ENCODE data around the gene ZDHHC20.

The ZDHHC20 gene

DNA sequence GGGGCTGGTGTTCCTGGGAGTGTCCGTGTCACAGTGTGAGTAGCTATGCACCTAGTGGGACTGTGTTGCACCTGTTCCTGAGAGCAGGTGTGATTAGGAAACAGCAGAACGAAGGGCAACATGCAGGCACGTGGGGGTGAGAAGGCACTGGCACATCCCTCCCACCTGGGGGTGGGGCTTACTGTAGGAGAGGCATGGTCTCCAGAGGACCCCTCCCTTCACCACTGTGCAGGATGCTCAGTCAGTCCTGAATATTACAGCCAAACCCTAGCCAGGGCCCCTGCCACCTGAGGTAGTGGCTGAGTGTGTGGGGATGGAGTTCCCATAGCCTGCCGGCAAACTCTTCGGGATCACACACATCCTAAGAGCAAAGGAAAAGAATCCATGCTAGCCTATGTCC lies 99.2 kb downstream of the ZDHHC20 start:
- DNase-seq (ENCODE audit: low read depth), result no peak
- H3K4me3 ChIP-seq (ENCODE audit: low read depth, low read length), result no peak overlapping the region
- TF ChIP-seq, protein P1, sequence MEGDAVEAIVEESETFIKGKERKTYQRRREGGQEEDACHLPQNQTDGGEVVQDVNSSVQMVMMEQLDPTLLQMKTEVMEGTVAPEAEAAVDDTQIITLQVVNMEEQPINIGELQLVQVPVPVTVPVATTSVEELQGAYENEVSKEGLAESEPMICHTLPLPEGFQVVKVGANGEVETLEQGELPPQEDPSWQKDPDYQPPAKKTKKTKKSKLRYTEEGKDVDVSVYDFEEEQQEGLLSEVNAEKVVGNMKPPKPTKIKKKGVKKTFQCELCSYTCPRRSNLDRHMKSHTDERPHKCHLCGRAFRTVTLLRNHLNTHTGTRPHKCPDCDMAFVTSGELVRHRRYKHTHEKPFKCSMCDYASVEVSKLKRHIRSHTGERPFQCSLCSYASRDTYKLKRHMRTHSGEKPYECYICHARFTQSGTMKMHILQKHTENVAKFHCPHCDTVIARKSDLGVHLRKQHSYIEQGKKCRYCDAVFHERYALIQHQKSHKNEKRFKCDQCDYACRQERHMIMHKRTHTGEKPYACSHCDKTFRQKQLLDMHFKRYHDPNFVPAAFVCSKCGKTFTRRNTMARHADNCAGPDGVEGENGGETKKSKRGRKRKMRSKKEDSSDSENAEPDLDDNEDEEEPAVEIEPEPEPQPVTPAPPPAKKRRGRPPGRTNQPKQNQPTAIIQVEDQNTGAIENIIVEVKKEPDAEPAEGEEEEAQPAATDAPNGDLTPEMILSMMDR (conservative IDR thresholded peaks at IDR 0.05; ENCODE audit: low read depth, low read length), result no peak

DNA sequence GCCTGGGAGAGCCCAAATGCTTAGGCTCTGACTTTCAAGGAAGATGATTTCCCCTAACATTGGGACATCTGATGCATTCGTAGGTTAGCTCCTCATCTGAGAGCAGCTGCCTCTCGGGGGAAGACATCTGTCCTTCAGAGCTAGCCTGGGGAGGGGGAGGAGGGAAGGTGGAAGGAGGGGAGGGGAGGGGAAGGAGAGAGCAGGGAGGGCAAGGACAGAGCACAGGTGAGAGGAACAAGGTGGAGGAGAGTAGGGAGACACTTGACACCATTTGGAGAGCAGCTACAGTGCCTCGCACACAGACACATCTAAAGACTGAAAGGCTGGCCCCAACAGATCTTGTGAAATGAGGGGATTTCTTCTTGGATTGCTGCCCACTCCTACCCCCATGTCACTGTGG lies 103.8 kb downstream of the ZDHHC20 start:
- no peak for DNase-seq (ENCODE audit: low read depth)
- TF ChIP-seq, protein P1 (conservative IDR thresholded peaks at IDR 0.05; ENCODE audit: low read depth, low read length), result no peak
- H3K4me3 ChIP-seq (ENCODE audit: low read depth, low read length), result no peak overlapping the region

DNA sequence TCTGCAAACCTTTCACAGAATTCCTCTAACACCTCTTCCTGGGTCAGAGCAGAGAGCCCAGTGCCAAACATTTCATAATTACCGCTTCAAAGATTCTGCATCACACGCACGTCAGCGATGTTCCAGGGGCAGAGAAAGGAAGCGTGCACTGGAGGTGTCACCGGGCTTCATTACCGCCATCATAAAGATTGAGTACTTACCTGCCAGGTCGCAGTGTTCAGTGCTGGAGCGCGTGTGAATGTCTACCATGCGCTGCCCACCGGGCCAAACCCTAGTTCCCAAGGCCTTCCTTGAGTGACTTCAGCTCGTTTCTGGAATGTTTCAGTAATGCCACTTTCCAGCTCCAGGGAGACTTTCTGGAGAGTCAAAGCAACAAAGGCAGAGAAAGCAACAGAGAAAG lies 104.4 kb downstream of the ZDHHC20 start:
- TF ChIP-seq, protein P1 (conservative IDR thresholded peaks at IDR 0.05; ENCODE audit: low read depth, low read length), result no peak
- no peak for DNase-seq (ENCODE audit: low read depth)
- no peak overlapping the region for H3K4me3 ChIP-seq (ENCODE audit: low read depth, low read length)

DNA sequence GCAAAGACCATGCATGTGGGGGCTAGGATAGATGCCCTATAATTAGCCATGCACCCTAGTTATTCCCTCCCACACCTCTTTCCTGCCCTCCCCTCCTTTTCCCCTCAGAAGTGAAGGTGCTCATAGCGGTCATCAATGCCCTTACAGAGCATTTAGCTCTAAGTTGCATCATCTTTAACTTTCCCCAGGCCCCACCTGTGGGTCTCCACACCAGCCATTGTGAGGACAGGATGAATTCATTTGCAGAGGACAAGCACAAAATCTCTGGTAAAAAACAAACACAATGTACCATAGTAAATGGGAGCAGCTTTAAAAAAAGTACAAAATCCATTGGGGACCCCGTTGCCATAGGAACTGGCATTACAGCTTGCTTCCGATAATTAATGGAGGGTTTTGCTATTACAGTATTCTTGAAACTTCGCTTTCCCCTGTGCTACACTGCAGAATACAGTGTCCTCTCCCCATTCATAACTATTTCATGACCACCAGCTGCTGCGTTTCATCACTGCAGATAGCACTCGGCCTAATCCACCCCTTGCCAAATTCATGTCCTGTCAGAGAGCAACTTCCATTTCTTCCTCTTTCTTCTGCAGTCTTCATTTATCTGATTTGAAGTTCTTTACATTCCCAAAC lies 110.5 kb downstream of the ZDHHC20 start:
- TF ChIP-seq, protein P1 (conservative IDR thresholded peaks at IDR 0.05; ENCODE audit: low read depth, low read length), result no peak
- H3K4me3 ChIP-seq (ENCODE audit: low read depth, low read length), result no peak overlapping the region
- no peak for DNase-seq (ENCODE audit: low read depth)

DNA sequence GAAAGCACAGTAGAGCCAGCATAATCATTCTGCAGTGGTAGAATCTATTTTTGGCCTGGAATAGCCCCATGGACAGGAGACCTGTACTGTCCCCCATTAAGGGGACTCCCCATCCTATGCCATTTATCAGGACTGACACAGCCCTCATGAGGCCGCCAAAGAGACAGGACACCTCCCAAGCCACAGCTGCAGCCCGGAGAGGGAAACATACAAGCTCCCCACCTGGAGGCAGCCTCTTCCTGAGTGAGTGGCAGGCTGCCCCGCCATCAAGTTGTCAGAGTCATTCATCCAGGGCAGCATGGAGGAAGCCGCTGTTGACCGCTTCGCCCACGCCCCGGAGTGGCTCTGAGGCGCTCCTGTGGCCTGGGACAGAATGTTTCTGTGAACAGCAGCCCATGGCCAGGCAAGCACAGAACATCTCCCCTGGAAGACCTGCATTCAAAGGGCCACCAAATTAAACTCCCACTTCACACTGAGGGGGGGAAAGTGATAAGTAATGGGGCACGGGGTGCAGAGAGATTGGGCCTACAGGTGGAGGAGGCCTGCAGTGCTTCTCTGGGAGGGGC lies 111.3 kb downstream of the ZDHHC20 start:
- TF ChIP-seq, protein P1 (conservative IDR thresholded peaks at IDR 0.05; ENCODE audit: low read depth, low read length), result no peak
- no peak for DNase-seq (ENCODE audit: low read depth)
- H3K4me3 ChIP-seq (ENCODE audit: low read depth, low read length), result no peak overlapping the region

DNA sequence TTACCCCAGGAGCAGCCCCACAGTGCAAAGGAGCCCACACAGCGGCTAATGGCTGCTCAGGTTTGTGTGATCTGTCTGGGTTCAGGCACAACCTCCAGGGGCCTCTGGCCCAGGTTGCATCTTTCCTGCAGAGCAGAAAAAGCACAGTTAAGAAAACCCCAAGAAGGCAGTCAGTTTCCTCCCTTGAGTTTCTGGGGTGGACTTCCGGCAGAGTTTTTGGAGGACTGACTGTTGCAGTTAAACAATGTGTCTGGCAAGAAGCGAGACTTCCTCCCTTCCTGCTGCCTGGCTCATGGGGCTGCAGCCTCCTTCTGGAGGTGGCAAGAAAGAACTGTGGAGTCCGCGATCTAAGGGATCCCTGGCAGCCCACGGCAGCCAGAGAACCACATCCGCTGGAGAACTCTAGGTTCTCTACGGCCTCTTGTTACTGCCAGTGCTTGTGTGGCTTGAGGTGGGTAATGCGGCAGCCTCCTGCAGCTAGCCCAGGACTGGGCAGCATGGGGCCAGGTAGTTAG lies 114.4 kb downstream of the ZDHHC20 start:
- no peak for DNase-seq (ENCODE audit: low read depth)
- H3K4me3 ChIP-seq (ENCODE audit: low read depth, low read length), result no peak overlapping the region
- TF ChIP-seq, protein P1 (conservative IDR thresholded peaks at IDR 0.05; ENCODE audit: low read depth, low read length), result no peak

DNA sequence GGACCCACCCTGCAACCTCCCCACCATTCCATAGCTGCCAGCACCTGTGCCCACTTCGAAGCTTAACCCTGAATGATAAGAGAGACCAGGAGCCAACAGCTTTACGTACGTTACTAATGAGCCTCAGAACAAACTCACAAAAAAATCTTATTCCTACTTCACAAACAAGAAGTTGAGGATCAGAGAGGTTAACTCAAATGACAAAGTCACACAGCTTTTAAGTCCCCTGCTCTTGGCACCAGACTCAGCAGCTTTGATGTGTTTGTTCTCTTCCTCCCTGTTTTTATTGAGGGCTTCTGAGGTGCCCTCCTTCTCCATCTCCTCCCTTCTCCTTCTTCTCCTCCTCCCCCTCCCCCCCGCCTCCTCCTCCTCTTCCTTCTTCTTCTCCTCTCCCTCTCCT lies 115.4 kb downstream of the ZDHHC20 start:
- no peak for DNase-seq (ENCODE audit: low read depth)
- TF ChIP-seq, protein P1 (conservative IDR thresholded peaks at IDR 0.05; ENCODE audit: low read depth, low read length), result no peak
- H3K4me3 ChIP-seq (ENCODE audit: low read depth, low read length), result no peak overlapping the region
